HepG2 (cell line): ENCODE results near the gene TTLL11. TPM values are rescaled to one million over a fixed set of nuclear protein-coding genes. Genes with fewer than 3 reads are reported as not detected.

ENCODE experiments used
- ATAC-seq: fragments of 200-7000 bp; cut with Tn5 transposase; 3 replicates; pipeline ENCODE4 v1.9.1; 2020; ENCODE audit warnings: mild to moderate bottlenecking, moderate library complexity
- BruUV-seq: library from RNA; stranded (reverse); fragments of 400-500 nt; replicated peaks from 2 replicates; lab custom pipeline; 2021; lab: Mats Ljungman, UMichigan
- CTCF ChIA-PET: fragments of 300-600 bp; formaldehyde crosslinking; extraction: SDS; loops from one replicate; lab custom pipeline; 2021; ENCODE audit warnings: low total read pairs, inconsistent platforms, low intra/inter-chr PET ratio; lab: Yijun Ruan, JAX
- POLR2A ChIA-PET: fragments of 350-600 bp; sonication (Branson Sonifier 250); formaldehyde crosslinking; loops from one replicate; lab custom pipeline; 2020; ENCODE audit warnings: antibody characterized with exemption, inconsistent platforms; lab: Yijun Ruan, JAX
- DNase-seq: peaks from one replicate; pipeline ENCODE4 v3.0.0-alpha.2; 2015; ENCODE audit warnings: low spot score
- FAIRE-seq: peaks from 3 replicates; lab custom pipeline; 2011; peaks lifted over from hg19 to GRCh38; lab: Jason Lieb, UNC
- H2AFZ ChIP-seq: one replicate; pipeline ENCODE4 v1.6.1; 2011; ENCODE audit warnings: low read length, inconsistent platforms
- H3K27ac ChIP-seq: fragments of 300-600 bp; 3 replicates; pipeline ENCODE4 v1.8.0; 2011; ENCODE audit warnings: mixed run types, mild to moderate bottlenecking, mixed read lengths, low read length, inconsistent platforms; ENCODE audit not compliant: insufficient read depth; ENCODE audit errors: extremely low read length
- H3K27me3 ChIP-seq, 2 experiments: fragments of 200-600 bp in 1 of 2; 2 replicates in 1 of 2; 3 replicates in 1 of 2; pipeline versions ENCODE4 v1.6.0 to v1.8.0; 2011; ENCODE audit warnings: low read length in 2 of 2, mild to moderate bottlenecking in 2 of 2, moderate library complexity in 2 of 2, inconsistent platforms in 1 of 2; ENCODE audit not compliant: insufficient read depth in 2 of 2, control insufficient read depth in 1 of 2
- H3K36me3 ChIP-seq, 2 experiments: fragments of 200-600 bp in 1 of 2; replicated peaks in 1 of 2; 2 replicates in 1 of 2; 3 replicates in 1 of 2; pipeline versions ENCODE4 v1.5.1 to v1.8.0; 2011; ENCODE audit warnings: low read length in 2 of 2, inconsistent platforms in 1 of 2; ENCODE audit not compliant: insufficient read depth in 2 of 2, control insufficient read depth in 1 of 2
- H3K4me1 ChIP-seq: 2 replicates; pipeline ENCODE4 v1.5.1; 2012; ENCODE audit warnings: low read length, inconsistent platforms; ENCODE audit not compliant: insufficient read depth
- H3K4me2 ChIP-seq: 2 replicates; pipeline ENCODE4 v1.6.0; 2011; ENCODE audit warnings: low read depth, low read length, inconsistent platforms
- H3K4me3 ChIP-seq, 3 experiments: fragments of 200-600 bp in 1 of 3; sonication (generic), shearing (Covaris generic) in 1 of 3; replicated peaks in 1 of 3; 2 replicates each; pipeline ENCODE4 v1.5.1; 2011 to 2016; ENCODE audit warnings: low read length in 3 of 3, inconsistent platforms in 2 of 3, low read depth in 2 of 3, mild to moderate bottlenecking in 2 of 3, control low read depth in 1 of 3, mixed read lengths in 1 of 3; ENCODE audit not compliant: insufficient read depth in 1 of 3
- H3K79me2 ChIP-seq: one replicate; pipeline ENCODE4 v1.6.1; 2011; ENCODE audit warnings: low read length, inconsistent platforms; ENCODE audit not compliant: insufficient read depth
- H3K9ac ChIP-seq: 2 replicates; pipeline ENCODE4 v1.6.0; 2011; ENCODE audit warnings: mild to moderate bottlenecking, low read depth, low read length, inconsistent platforms; ENCODE audit not compliant: insufficient read depth
- H3K9me3 ChIP-seq: 2 replicates; pipeline ENCODE4 v1.5.1; 2012; ENCODE audit warnings: mild to moderate bottlenecking, low read length
- H4K20me1 ChIP-seq: 2 replicates; pipeline ENCODE4 v1.6.0; 2011; ENCODE audit warnings: inconsistent platforms, mild to moderate bottlenecking, low read length, moderate library complexity; ENCODE audit not compliant: insufficient read depth
- GTF3A ChIP-seq: sonication (generic); formaldehyde crosslinking; conservative IDR thresholded peaks from 2 replicates; pipeline ENCODE4 v1.4.0; 2020; ENCODE audit warnings: mild to moderate bottlenecking, missing genetic modification reagents
- HIVEP1 ChIP-seq: sonication (generic); formaldehyde crosslinking; IDR thresholded peaks from 2 replicates; pipeline ENCODE4 v1.4.0; 2020; ENCODE audit warnings: mild to moderate bottlenecking, missing genetic modification reagents
- KDM5A ChIP-seq: fragments of 200-600 bp; sonication (generic); IDR thresholded peaks from 2 replicates; pipeline ENCODE4 v1.7.0; 2018; ENCODE audit warnings: antibody characterized with exemption, mild to moderate bottlenecking, low read length, borderline replicate concordance
- MED8 ChIP-seq: sonication (generic); formaldehyde crosslinking; IDR thresholded peaks from 2 replicates; pipeline ENCODE4 v1.8.1; 2023; ENCODE audit warnings: mild to moderate bottlenecking, missing genetic modification reagents; ENCODE audit not compliant: insufficient replicate concordance
- PHF8 ChIP-seq: sonication (generic); formaldehyde crosslinking; IDR thresholded peaks from 2 replicates; pipeline ENCODE4 v1.5.0; 2020; ENCODE audit warnings: missing genetic modification reagents
- RNF2 ChIP-seq: fragments of 450-650 bp; conservative IDR thresholded peaks from 2 replicates; pipeline ENCODE4 v1.6.1; 2016; ENCODE audit warnings: low read depth
- TP53 ChIP-seq: sonication (generic); formaldehyde crosslinking; conservative IDR thresholded peaks from 2 replicates; pipeline ENCODE4 v1.4.0; 2020; ENCODE audit warnings: missing genetic modification reagents
- ZNF629 ChIP-seq: sonication (generic); formaldehyde crosslinking; conservative IDR thresholded peaks from 2 replicates; pipeline ENCODE4 v1.5.0; 2020; ENCODE audit warnings: missing genetic modification reagents
- ZSCAN12 ChIP-seq: sonication (generic); formaldehyde crosslinking; IDR thresholded peaks from 2 replicates; pipeline ENCODE4 v1.9.0; 2021; ENCODE audit warnings: mild to moderate bottlenecking, missing genetic modification reagents
- WGBS: methylation state at CpG from one replicate; pipeline ENCODE4 v1.1.6; 2017; ENCODE audit warnings: low lambda C conversion rate; 5-methylcytosine and 5-hydroxymethylcytosine counted together
- in situ Hi-C: cut with HindIII; loops from 2 replicates; pipeline ENCODE4 v1.10.0; 2017; ENCODE audit warnings: low pct_unique_long_range_greater_than_20kb; ENCODE audit not compliant: extremely low pct_ligation_motif_present
- intact Hi-C: fragments of 100-400 bp; cut with micrococcal nuclease; formaldehyde crosslinking; loops from one replicate; pipeline ENCODE4 v1.10.0; 2022; ENCODE audit not compliant: unreplicated experiment
- polyA plus RNA-seq, 8 experiments: library from polyadenylated mRNA; depleted of rRNA in 3 of 8; stranded (reverse) in 7 of 8; unstranded in 1 of 8; fragments of >200 nt; fragmentation: Illumina TruSeq in 4 of 8; extraction: Trizol in 4 of 8; gene quantifications; 2 replicates each; pipeline versions ENCODE4 v1.2.1 to v1.2.3, GENCODE V29; 2011 to 2016; ENCODE audit warnings: low read depth in 4 of 8, missing spikeins in 1 of 8, mixed read lengths in 1 of 8; ENCODE audit not compliant: insufficient read depth in 1 of 8
- total RNA-seq, 5 experiments: library from RNA; depleted of rRNA; stranded (reverse); fragments of >200 nt; fragmentation: Illumina TruSeq; extraction: Trizol; gene quantifications; 2 replicates each; pipeline ENCODE4 v1.2.3, GENCODE V29; 2016; ENCODE audit warnings: low read depth in 1 of 5
- TF ChIP-seq, protein P1 (sequence below): sonication (generic); formaldehyde crosslinking; IDR thresholded peaks from 2 replicates; pipeline ENCODE4 v1.4.0; 2020; ENCODE audit warnings: mild to moderate bottlenecking, missing genetic modification reagents
- TF ChIP-seq, protein P2 (sequence below): IDR thresholded peaks from 2 replicates; pipeline ENCODE4 v1.6.1; 2016; ENCODE audit warnings: low read depth, control low read depth
- TF ChIP-seq, protein P3 (sequence below): sonication (generic); formaldehyde crosslinking; IDR thresholded peaks from 2 replicates; pipeline ENCODE4 v1.4.0; 2020; ENCODE audit warnings: missing genetic modification reagents

TTLL11 gene
- total and polyA plus RNA-seq, 2 of the 13 experiments (the other 11 are each of a cell fraction or from before 2014, with no cell fraction given): 4.5 to 5.2 TPM

- Histone ChIP-seq H3K27ac (no peak overlapping the region), H4K20me1 (no peaks in the 10 kb centered on the region), H3K9me3 (no peaks in the 10 kb centered on the region), H3K9ac (no peak overlapping the region), H3K27me3 (peaks cover 3 to 6% of the 10 kb centered on the region in 2 experiments; a peak in 3 of 5 replicates), H3K4me3 (no peak overlapping the region), H3K36me3 (no peaks in the 10 kb centered on the region), H2AFZ (no peak overlapping the region), H3K4me1 (peaks cover 11% of the 10 kb centered on the region), H3K4me2 (no peak overlapping the region)
- WGBS: 40% methylated on average over 9 of the region's 10 CpGs
- ATAC-seq: no peak
- intact Hi-C loops (no loop called here), in situ Hi-C loops (no loop called here)
- POLR2A ChIA-PET: no interaction called here
- TF ChIP-seq ZNF629: peak; percentile 65
- no peak for TF ChIP-seq HIVEP1
- TF ChIP-seq, protein P1, sequence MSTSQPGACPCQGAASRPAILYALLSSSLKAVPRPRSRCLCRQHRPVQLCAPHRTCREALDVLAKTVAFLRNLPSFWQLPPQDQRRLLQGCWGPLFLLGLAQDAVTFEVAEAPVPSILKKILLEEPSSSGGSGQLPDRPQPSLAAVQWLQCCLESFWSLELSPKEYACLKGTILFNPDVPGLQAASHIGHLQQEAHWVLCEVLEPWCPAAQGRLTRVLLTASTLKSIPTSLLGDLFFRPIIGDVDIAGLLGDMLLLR: no peak
- TF ChIP-seq GTF3A (CRISPR knock-in tag): no peak
- TF ChIP-seq, all 625 proteins: peak for 1
- no peak for DNase-seq
- FAIRE-seq: no peak
- no peaks in the 10 kb centered on the region for H3K79me2 ChIP-seq
- CTCF ChIA-PET: no interaction called here
- no TSS peak for BruUV-seq
These were observed 23.5 kb upstream of the TTLL11 start for GRCh38 chr9:122116448-122117173.

- Histone ChIP-seq H3K4me3 (no peak overlapping the region), H3K4me1 (peaks cover 11% of the 10 kb centered on the region), H3K79me2 (no peaks in the 10 kb centered on the region), H2AFZ (no peak overlapping the region), H3K4me2 (no peak overlapping the region), H3K9me3 (no peaks in the 10 kb centered on the region), H3K36me3 (no peaks in the 10 kb centered on the region), H3K27me3 (peaks cover 3 to 6% of the 10 kb centered on the region in 2 experiments; a peak in 3 of 5 replicates), H3K9ac (no peak overlapping the region), H4K20me1 (no peaks in the 10 kb centered on the region), H3K27ac (no peak overlapping the region)
- ATAC-seq: no peak
- BruUV-seq: no TSS peak
- in situ Hi-C loops: no loop called here
- ChIA-PET CTCF (no interaction called here), POLR2A (no interaction called here)
- no peak for TF ChIP-seq RNF2
- TF ChIP-seq, protein P2, sequence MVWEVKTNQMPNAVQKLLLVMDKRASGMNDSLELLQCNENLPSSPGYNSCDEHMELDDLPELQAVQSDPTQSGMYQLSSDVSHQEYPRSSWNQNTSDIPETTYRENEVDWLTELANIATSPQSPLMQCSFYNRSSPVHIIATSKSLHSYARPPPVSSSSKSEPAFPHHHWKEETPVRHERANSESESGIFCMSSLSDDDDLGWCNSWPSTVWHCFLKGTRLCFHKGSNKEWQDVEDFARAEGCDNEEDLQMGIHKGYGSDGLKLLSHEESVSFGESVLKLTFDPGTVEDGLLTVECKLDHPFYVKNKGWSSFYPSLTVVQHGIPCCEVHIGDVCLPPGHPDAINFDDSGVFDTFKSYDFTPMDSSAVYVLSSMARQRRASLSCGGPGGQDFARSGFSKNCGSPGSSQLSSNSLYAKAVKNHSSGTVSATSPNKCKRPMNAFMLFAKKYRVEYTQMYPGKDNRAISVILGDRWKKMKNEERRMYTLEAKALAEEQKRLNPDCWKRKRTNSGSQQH: no peak
- no peak for TF ChIP-seq PHF8 (CRISPR knock-in tag)
- no peak for TF ChIP-seq TP53 (CRISPR knock-in tag)
- TF ChIP-seq, protein P3, sequence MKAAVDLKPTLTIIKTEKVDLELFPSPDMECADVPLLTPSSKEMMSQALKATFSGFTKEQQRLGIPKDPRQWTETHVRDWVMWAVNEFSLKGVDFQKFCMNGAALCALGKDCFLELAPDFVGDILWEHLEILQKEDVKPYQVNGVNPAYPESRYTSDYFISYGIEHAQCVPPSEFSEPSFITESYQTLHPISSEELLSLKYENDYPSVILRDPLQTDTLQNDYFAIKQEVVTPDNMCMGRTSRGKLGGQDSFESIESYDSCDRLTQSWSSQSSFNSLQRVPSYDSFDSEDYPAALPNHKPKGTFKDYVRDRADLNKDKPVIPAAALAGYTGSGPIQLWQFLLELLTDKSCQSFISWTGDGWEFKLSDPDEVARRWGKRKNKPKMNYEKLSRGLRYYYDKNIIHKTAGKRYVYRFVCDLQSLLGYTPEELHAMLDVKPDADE: no peak
- no peak for TF ChIP-seq ZSCAN12 (CRISPR knock-in tag)
- no peak for TF ChIP-seq MED8 (CRISPR knock-in tag)
- TF ChIP-seq KDM5A: no peak
- DNase-seq: no peak
- intact Hi-C loops: no loop called here
- WGBS: 0% methylated on average over 3 of the region's 4 CpGs
- FAIRE-seq: no peak
These were observed 22.9 kb upstream of the TTLL11 start for GRCh38 chr9:122116040-122116439.
